DMS153 treated with DMSO at 0.1 percent for 48 hours (cell line): ENCODE results near the gene SLC35B3.
"Not testable (repeated sequence)": the region's sequence is repeated elsewhere in the genome, so short reads cannot be mapped to it uniquely, and the experiment has no call there.

Experiments
- DNase-seq: peaks from one replicate; lab custom pipeline; 2025; ENCODE audit not compliant: unreplicated experiment; lab: John Stamatoyannopoulos, UW

Gene SLC35B3

GRCh38 chr6:8415280-8415679 lies 20.1 kb downstream of the SLC35B3 start:
- no peak for DNase-seq

- DNase-seq, result no peak
These were observed 20.5 kb downstream of the SLC35B3 start for GRCh38 chr6:8414844-8415243.

- not testable (repeated sequence) for DNase-seq
These were observed 29.4 kb downstream of the SLC35B3 start for GRCh38 chr6:8405946-8406345.

GRCh38 chr6:8402546-8402945 lies 32.8 kb downstream of the SLC35B3 start:
- DNase-seq, result no peak

- DNase-seq, result no peak
These were observed 34.7 kb downstream of the SLC35B3 start for GRCh38 chr6:8400663-8401062.

- no peak for DNase-seq
These were observed 42.8 kb downstream of the SLC35B3 start for GRCh38 chr6:8392569-8392968.

GRCh38 chr6:8391934-8392333 lies 43.4 kb downstream of the SLC35B3 start:
- DNase-seq, result no peak

GRCh38 chr6:8389036-8389818 lies 46.1 kb downstream of the SLC35B3 start:
- DNase-seq, result no peak

- no peak for DNase-seq
These were observed 47.4 kb downstream of the SLC35B3 start for GRCh38 chr6:8387942-8388437.

- no peak for DNase-seq
These were observed 51.8 kb downstream of the SLC35B3 start for GRCh38 chr6:8383584-8383983.

GRCh38 chr6:8382434-8382833 lies 52.9 kb downstream of the SLC35B3 start:
- no peak for DNase-seq

GRCh38 chr6:8375916-8376315 lies 59.4 kb downstream of the SLC35B3 start:
- DNase-seq, result no peak
